GM18870 (cell line): Measurements from ENCODE around the gene RNASE13.
"Not testable (repeated sequence)": the region's sequence is repeated elsewhere in the genome, so short reads cannot be mapped to it uniquely, and the experiment has no call there.

ENCODE experiments used
- ATAC-seq: cut with Tn5 transposase; IDR thresholded peaks from one replicate; pipeline ENCODE4 v1.9.1; 2021; ENCODE audit warnings: moderate library complexity; ENCODE audit not compliant: unreplicated experiment

RNASE13 gene

DNA sequence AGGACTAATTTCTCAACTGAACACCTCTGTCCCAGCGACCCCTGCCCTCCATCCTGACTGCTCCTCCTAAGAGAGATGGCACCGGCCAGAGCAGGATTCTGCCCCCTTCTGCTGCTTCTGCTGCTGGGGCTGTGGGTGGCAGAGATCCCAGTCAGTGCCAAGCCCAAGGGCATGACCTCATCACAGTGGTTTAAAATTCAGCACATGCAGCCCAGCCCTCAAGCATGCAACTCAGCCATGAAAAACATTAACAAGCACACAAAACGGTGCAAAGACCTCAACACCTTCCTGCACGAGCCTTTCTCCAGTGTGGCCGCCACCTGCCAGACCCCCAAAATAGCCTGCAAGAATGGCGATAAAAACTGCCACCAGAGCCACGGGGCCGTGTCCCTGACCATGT lies 8.3 kb upstream of the RNASE13 start:
- ATAC-seq, result no peak

- ATAC-seq, result no peak
Measured at GRCh38 chr14:21041676-21042433, 7.2 kb upstream of the RNASE13 start, which contains the start of gene RNASE7. TSS of gene RNASE7 (plus strand) at chr14:21042362. CDS start at chr14:21042993, 631 bp downstream.

GRCh38 chr14:21040941-21041340 lies 6.3 kb upstream of the RNASE13 start:
- ATAC-seq, result not testable (repeated sequence)

GRCh38 chr14:21040370-21040925 lies 5.8 kb upstream of the RNASE13 start:
- ATAC-seq, result no peak

DNA sequence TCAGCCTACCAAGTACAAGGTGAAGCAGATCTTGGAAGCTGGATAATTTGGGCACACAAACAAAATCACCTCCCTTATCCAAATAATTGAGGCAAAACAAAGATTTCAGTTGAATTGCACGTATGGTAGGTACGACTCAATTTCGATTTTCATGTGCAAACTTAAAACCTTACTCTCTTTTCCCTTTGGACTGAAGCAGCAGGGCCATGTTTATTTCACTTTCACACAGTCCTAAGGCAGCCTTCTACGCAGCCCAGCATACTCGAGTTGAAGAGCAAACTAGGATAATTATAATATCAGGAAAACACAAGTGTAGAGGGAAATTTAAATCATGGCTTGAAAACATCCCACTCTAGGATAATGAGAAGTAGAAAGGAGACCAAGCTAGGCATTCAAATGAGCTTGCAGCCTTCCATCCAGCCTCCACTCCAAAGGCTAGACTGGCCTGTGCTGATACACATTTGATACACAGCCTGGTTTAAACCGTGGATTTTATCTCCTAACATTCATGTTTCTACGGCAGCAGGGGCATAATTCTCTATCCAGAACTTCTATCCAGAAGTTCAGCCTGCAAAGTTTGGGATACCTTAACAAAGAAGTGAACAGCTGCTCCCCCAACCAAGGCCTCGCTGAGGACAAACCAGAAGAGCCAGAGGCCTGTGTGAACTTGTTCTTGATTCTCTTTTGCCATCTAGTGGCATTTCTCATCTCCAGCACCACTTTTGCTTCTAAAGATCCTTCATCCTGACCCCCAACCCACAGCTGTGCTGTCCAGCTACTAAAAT lies 5.2 kb upstream of the RNASE13 start:
- peak; percentile 55 for ATAC-seq

- no peak for ATAC-seq
Measured at GRCh38 chr14:21038441-21039422, 4.1 kb upstream of the RNASE13 start.

DNA sequence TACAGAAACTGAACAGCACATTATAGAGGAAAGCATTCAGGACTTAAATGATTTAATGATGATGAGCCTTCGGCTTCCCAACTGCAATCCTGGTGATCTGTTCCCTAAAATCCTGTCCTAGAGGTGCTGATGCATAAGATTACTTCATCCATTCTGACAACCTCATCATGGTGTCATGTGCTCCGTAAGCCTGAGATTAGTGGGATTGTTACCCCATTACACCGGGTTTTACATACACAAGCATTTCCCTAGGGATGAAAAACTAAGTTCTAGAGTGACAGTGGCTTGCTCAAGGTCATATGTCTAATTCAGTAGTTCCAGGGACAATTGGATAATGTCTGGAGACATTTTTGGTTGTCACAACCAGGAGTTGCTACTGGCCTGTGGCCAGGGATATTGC lies 2.5 kb upstream of the RNASE13 start:
- ATAC-seq, result no peak

GRCh38 chr14:21036751-21037150 lies 2.1 kb upstream of the RNASE13 start:
- no peak for ATAC-seq

DNA sequence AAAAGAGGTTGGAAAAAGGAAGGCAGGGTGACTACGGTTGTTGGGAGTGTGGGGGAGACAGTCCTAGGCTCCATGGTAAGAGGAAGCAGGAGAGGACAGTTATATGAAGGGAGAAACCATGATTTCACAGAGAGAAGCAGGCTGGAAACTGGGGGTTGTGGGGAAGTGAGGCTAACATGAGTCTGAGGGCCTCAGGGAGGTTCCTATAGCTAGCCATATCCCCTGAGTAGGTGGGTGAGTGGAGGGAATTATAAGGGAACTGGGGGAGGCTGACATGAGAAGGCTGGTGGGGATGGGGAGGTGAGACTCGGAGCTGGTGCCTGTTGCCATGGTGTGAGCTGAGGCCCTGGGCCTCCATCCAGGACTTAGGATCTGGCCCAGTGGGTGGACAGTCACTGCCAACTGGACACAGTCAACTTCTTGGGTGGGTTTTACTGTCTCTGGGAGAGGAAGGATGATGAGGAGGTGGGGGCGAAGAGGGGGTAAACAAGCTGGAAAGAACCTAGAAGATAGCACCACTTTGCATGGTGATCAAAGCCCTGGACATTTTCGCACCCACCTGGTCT lies 1.4 kb downstream of the RNASE13 start:
- ATAC-seq, result no peak

- ATAC-seq, result no peak
Measured at GRCh38 chr14:21032326-21033132, 2.1 kb downstream of the RNASE13 start.

- no peak for ATAC-seq
Measured at GRCh38 chr14:21030531-21030930, 4.1 kb downstream of the RNASE13 start.

DNA sequence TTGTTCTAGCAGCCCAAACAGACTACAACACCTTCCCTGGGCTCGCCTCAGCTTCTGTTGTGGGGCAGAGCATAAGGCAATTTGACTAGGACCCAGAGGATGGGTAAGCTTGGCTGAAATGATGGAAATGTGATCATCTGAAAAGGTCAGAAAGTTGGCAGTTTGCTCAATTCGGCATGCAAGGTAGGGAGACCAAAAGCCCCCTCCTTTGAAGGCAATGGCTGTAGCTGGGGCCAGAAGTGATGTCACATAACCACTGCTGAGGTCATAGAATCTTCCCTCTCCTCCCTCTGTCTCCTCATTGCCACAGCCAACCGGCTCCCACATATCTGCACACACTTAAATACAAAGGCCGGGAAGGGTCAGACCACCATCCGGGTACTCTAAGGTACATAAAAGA lies 4.7 kb downstream of the RNASE13 start, which contains the start of gene TPPP2:
TSS of gene TPPP2 (plus strand) at position 301 of the 400 bp plus-strand sequence. CDS start 365 bp downstream, outside the sequence.
- no peak for ATAC-seq

DNA sequence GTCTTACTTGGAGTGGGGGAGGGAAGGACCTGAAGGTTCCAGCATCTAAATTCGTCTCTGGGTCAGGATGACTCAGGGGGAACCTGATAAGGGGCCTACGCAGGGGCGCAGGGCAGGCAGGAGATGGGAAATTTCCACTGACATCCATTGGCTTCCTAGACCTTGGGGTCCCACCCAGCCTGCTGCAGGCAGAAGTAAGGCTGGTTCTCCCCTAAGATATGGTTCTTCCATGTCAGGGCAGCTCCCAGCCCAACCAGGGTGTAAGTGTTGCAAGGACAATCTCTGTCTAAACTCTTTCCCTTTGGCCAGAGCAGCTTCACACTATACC lies 7.7 kb downstream of the RNASE13 start:
- no peak for ATAC-seq

GRCh38 chr14:21026274-21026987 lies 8.2 kb downstream of the RNASE13 start:
- no peak for ATAC-seq

- ATAC-seq, result no peak
Measured at GRCh38 chr14:21025371-21026273, 9.0 kb downstream of the RNASE13 start.

DNA sequence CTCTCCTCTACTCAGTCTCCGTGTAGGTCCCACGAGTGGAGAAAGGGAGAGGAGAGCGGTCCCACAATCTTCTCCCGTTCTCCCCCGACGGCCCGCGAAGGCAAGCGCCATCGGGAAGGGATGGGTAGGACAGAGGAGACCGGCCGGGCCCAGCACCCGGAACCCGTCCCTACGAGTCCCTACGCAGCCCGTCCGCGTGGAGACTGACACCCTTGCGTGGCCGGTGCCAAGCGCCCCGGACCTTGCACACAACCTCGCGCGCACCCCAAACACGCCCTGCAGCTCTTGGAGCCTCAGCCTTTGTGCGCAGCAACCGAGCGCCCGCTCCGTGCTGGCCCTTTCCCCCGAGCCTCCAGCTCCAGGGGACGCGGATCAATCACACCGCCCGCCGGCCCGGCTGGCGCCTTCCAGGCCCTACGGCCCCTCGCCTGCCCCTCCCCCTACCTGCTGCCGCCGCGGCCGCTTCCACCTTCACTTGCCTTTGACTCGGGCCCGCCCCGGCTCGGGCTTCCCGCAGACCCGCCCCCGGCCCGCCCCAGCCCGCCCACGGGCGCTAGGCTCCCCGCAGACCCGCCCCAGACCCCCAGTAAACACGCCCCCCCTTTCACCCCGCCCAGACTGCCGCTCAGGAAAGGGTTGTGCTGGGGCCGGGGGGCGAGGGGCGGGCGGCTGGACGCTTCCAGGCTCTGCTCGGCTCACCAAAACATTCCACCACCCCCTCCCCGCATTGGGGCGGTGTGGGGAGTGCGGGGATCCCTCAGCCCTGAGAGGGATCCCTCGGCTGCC lies 9.8 kb downstream of the RNASE13 start, which contains the start of gene NDRG2:
TSS of gene NDRG2 (minus strand) at position 477 of the 786 bp plus-strand sequence. CDS start 1,746 bp downstream, outside the sequence.
- no peak for ATAC-seq
